GM12878 (cell line): ENCODE data around the gene FBXO4. TPM values are rescaled to one million over a fixed set of nuclear protein-coding genes. Genes with fewer than 3 reads are reported as not detected.

Experiments used
- BACH1 ChIP-seq: fragments of 450-650 bp; IDR thresholded peaks from 2 replicates; pipeline ENCODE4 v1.6.1; 2017; ENCODE audit warnings: mild to moderate bottlenecking, borderline replicate concordance
- CHD2 ChIP-seq: IDR thresholded peaks from 2 replicates; pipeline ENCODE4 v1.6.1; 2011; ENCODE audit warnings: low read depth, low read length, improper control_type of control experiment, borderline replicate concordance
- CREB1 ChIP-seq: IDR thresholded peaks from 2 replicates; pipeline ENCODE4 v1.6.1; 2012; ENCODE audit warnings: low read depth, mild to moderate bottlenecking, inconsistent platforms
- E4F1 ChIP-seq: fragments of 450-650 bp; IDR thresholded peaks from 2 replicates; pipeline ENCODE4 v1.6.1; 2018; ENCODE audit warnings: borderline replicate concordance, mild to moderate bottlenecking; ENCODE audit not compliant: partially characterized antibody
- EGR1 ChIP-seq, 2 experiments: IDR thresholded peaks; 1 replicate in 1 of 2; 2 replicates in 1 of 2; pipeline ENCODE4 v1.6.1; 2011 to 2012; ENCODE audit warnings: low read depth in 2 of 2, low read length in 2 of 2, borderline replicate concordance in 1 of 2, mild to moderate bottlenecking in 1 of 2, moderate library complexity in 1 of 2
- GATAD2B ChIP-seq: fragments of 450-650 bp; conservative IDR thresholded peaks from 2 replicates; pipeline ENCODE4 v1.6.1; 2017; ENCODE audit warnings: low read depth, mild to moderate bottlenecking, moderate library complexity
- HDGF ChIP-seq: fragments of 450-650 bp; IDR thresholded peaks from 2 replicates; pipeline ENCODE4 v1.6.1; 2016; ENCODE audit warnings: antibody characterized with exemption
- IRF4 ChIP-seq: IDR thresholded peaks from 2 replicates; pipeline ENCODE4 v1.6.1; 2011; ENCODE audit warnings: low read depth, low read length
- NBN ChIP-seq: fragments of 450-650 bp; IDR thresholded peaks from 2 replicates; pipeline ENCODE4 v1.6.1; 2016
- NFXL1 ChIP-seq: fragments of 450-650 bp; IDR thresholded peaks from 2 replicates; pipeline ENCODE4 v1.6.1; 2017; ENCODE audit warnings: antibody characterized with exemption, mild to moderate bottlenecking, borderline replicate concordance
- NFYB ChIP-seq: IDR thresholded peaks from 2 replicates; pipeline ENCODE4 v1.6.1; 2011; ENCODE audit warnings: low read depth, mild to moderate bottlenecking, low read length, improper control_type of control experiment, moderate library complexity; ENCODE audit not compliant: insufficient read depth
- PML ChIP-seq: IDR thresholded peaks from 2 replicates; pipeline ENCODE4 v1.6.1; 2012; ENCODE audit warnings: low read length, inconsistent platforms
- RAD21 ChIP-seq: IDR thresholded peaks from 2 replicates; pipeline ENCODE4 v1.6.1; 2011; ENCODE audit warnings: mild to moderate bottlenecking, low read depth, low read length, moderate library complexity; ENCODE audit not compliant: insufficient read depth
- RB1 ChIP-seq: fragments of 450-650 bp; formaldehyde crosslinking; IDR thresholded peaks from 2 replicates; pipeline ENCODE4 v1.6.1; 2017; ENCODE audit warnings: mild to moderate bottlenecking, borderline replicate concordance
- ZNF384 ChIP-seq: IDR thresholded peaks from 2 replicates; pipeline ENCODE4 v1.6.1; 2012; ENCODE audit warnings: low read depth, mild to moderate bottlenecking, low read length, improper control_type of control experiment, borderline replicate concordance
- ZZZ3 ChIP-seq: IDR thresholded peaks from 2 replicates; pipeline ENCODE4 v1.6.1; 2011; ENCODE audit warnings: low read depth; ENCODE audit not compliant: control insufficient read depth, insufficient read length
- polyA plus RNA-seq, 11 experiments: library from polyadenylated mRNA; depleted of rRNA in 4 of 11; unstranded in 6 of 11; stranded (reverse) in 5 of 11; fragments of >200 nt; fragmentation: Nextera tagmentation in 4 of 11; fragmentation: Illumina TruSeq in 1 of 11; extraction: Ambion mirVana in 4 of 11; extraction: Trizol in 1 of 11; gene quantifications; 1 replicate in 1 of 11; 2 replicates in 10 of 11; pipeline versions ENCODE4 v1.2.1 to v1.2.3, GENCODE V29; 2011 to 2016; ENCODE audit warnings: inconsistent platforms in 2 of 11, missing spikeins in 2 of 11, low read depth in 1 of 11
- total RNA-seq, 4 experiments: library from RNA; depleted of rRNA in 3 of 4; stranded (reverse); fragments of >200 nt in 3 of 4; fragmentation: Illumina TruSeq in 1 of 4; extraction: Trizol in 1 of 4; gene quantifications; 2 replicates each; pipeline versions ENCODE4 v1.2.1 to v1.2.3, GENCODE V29; 2013 to 2021
- TF ChIP-seq, protein P1 (sequence below): fragments of 450-650 bp; IDR thresholded peaks from 2 replicates; pipeline ENCODE4 v1.6.1; 2017; ENCODE audit warnings: mild to moderate bottlenecking, moderate library complexity
- TF ChIP-seq, protein P2 (sequence below): fragments of 150-350 bp; IDR thresholded peaks from 2 replicates; pipeline ENCODE4 v1.6.1; 2016; ENCODE audit warnings: low read depth, low read length
- TF ChIP-seq, protein P3 (sequence below): IDR thresholded peaks from 2 replicates; pipeline ENCODE4 v1.6.1; 2011; ENCODE audit warnings: low read depth, mild to moderate bottlenecking, low read length, moderate library complexity, borderline replicate concordance; ENCODE audit errors: extremely low read depth

FBXO4 gene
- total and polyA plus RNA-seq, 10 of the 15 experiments (the other 5 are each of a cell fraction or from before 2014, with no cell fraction given) = 7.2 to 30.5 (median 19.6) TPM

DNA sequence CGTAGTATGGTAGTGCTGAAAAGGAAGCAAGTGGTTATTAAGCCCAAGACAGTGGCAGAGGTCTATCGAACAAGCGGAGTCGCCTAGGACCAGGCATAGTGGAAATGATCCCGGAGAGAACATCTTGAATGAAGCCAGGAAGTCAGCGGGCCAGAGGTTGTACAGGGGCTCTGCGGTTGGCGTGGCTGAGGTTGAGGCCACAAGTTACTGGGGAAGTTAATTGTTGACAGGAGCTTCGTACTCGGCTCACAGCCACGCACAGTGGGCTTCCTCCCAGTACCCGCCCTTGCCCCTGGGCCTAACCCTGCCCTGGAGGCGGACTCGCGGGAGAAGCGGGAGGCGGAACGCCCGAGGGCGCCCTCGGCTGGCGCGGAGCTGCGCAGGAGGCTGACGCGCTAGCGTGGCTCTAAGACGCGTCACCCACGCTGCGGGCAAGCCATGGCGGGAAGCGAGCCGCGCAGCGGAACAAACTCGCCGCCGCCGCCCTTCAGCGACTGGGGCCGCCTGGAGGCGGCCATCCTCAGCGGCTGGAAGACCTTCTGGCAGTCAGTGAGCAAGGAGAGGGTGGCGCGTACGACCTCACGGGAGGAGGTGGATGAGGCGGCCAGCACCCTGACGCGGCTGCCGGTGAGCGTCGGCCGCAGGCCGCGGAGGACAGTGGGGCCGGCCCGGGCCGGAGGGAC is at the start of gene FBXO4 (continued):
- TF ChIP-seq EGR1 (IDR thresholded peaks at IDR 0.05; ENCODE audit: borderline replicate concordance in 1 of 2, low read depth in 2 of 2, low read length in 2 of 2) = peak; percentile 70 to 81
- TF ChIP-seq IRF4 = 0 out of 2 replicates have a peak, but pooled peaks have one; percentile 61
- peak; percentile 77 for TF ChIP-seq NBN
- TF ChIP-seq CREB1 = peak; percentile 93
- no peak for TF ChIP-seq CHD2
- peak; percentile 94 for TF ChIP-seq PML
- TF ChIP-seq RB1 = peak; percentile 99
- TF ChIP-seq, protein P1, sequence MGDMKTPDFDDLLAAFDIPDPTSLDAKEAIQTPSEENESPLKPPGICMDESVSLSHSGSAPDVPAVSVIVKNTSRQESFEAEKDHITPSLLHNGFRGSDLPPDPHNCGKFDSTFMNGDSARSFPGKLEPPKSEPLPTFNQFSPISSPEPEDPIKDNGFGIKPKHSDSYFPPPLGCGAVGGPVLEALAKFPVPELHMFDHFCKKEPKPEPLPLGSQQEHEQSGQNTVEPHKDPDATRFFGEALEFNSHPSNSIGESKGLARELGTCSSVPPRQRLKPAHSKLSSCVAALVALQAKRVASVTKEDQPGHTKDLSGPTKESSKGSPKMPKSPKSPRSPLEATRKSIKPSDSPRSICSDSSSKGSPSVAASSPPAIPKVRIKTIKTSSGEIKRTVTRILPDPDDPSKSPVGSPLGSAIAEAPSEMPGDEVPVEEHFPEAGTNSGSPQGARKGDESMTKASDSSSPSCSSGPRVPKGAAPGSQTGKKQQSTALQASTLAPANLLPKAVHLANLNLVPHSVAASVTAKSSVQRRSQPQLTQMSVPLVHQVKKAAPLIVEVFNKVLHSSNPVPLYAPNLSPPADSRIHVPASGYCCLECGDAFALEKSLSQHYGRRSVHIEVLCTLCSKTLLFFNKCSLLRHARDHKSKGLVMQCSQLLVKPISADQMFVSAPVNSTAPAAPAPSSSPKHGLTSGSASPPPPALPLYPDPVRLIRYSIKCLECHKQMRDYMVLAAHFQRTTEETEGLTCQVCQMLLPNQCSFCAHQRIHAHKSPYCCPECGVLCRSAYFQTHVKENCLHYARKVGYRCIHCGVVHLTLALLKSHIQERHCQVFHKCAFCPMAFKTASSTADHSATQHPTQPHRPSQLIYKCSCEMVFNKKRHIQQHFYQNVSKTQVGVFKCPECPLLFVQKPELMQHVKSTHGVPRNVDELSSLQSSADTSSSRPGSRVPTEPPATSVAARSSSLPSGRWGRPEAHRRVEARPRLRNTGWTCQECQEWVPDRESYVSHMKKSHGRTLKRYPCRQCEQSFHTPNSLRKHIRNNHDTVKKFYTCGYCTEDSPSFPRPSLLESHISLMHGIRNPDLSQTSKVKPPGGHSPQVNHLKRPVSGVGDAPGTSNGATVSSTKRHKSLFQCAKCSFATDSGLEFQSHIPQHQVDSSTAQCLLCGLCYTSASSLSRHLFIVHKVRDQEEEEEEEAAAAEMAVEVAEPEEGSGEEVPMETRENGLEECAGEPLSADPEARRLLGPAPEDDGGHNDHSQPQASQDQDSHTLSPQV = 0 out of 2 replicates have a peak, but pooled peaks have one; percentile 64
- TF ChIP-seq ZZZ3 = no peak
- TF ChIP-seq NFYB = no peak
- TF ChIP-seq ZNF384 = no peak
- TF ChIP-seq, protein P2, sequence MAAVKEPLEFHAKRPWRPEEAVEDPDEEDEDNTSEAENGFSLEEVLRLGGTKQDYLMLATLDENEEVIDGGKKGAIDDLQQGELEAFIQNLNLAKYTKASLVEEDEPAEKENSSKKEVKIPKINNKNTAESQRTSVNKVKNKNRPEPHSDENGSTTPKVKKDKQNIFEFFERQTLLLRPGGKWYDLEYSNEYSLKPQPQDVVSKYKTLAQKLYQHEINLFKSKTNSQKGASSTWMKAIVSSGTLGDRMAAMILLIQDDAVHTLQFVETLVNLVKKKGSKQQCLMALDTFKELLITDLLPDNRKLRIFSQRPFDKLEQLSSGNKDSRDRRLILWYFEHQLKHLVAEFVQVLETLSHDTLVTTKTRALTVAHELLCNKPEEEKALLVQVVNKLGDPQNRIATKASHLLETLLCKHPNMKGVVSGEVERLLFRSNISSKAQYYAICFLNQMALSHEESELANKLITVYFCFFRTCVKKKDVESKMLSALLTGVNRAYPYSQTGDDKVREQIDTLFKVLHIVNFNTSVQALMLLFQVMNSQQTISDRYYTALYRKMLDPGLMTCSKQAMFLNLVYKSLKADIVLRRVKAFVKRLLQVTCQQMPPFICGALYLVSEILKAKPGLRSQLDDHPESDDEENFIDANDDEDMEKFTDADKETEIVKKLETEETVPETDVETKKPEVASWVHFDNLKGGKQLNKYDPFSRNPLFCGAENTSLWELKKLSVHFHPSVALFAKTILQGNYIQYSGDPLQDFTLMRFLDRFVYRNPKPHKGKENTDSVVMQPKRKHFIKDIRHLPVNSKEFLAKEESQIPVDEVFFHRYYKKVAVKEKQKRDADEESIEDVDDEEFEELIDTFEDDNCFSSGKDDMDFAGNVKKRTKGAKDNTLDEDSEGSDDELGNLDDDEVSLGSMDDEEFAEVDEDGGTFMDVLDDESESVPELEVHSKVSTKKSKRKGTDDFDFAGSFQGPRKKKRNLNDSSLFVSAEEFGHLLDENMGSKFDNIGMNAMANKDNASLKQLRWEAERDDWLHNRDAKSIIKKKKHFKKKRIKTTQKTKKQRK = no peak
- TF ChIP-seq E4F1 = no peak
- no peak for TF ChIP-seq NFXL1
- TF ChIP-seq, protein P3, sequence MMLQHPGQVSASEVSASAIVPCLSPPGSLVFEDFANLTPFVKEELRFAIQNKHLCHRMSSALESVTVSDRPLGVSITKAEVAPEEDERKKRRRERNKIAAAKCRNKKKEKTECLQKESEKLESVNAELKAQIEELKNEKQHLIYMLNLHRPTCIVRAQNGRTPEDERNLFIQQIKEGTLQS = no peak
- TF ChIP-seq HDGF = peak; percentile 98
- TF ChIP-seq BACH1 = peak; percentile 95
- peak; percentile 52; the same call in 1 of the 2 replicates for TF ChIP-seq GATAD2B
- TF ChIP-seq RAD21 = peak; percentile 47; the same call in 1 of the 2 replicates
